ENCODE measurements around the gene PRPF40B. TPM values are rescaled to one million over a fixed set of nuclear protein-coding genes. Genes with fewer than 3 reads are reported as not detected.

PRPF40B gene
- total and polyA plus RNA-seq, 2 of the 13 experiments (the other 11 are each of a cell fraction or from before 2014, with no cell fraction given), result 5.0 to 7.8 TPM

GRCh38 chr12:49622501-49623141 is 740 bp upstream of the PRPF40B start (continued):
- peak; percentile 63; the same call in 1 of the 2 replicates for TF ChIP-seq MLX (CRISPR knock-in tag; IDR thresholded peaks at IDR 0.05)
- TF ChIP-seq ZNF572 (CRISPR knock-in tag; IDR thresholded peaks at IDR 0.05), result 0 out of 2 replicates have a peak, but pooled peaks have one; percentile 48
- no peak for TF ChIP-seq ZNF484 (CRISPR knock-in tag; IDR thresholded peaks at IDR 0.05; ENCODE audit: borderline replicate concordance, low read depth)
- TF ChIP-seq ZGPAT (CRISPR knock-in tag; IDR thresholded peaks at IDR 0.05), result peak; percentile 17; the same call in 1 of the 2 replicates
- TF ChIP-seq NCOA2 (CRISPR knock-in tag; IDR thresholded peaks at IDR 0.05), result peak; percentile 6; the same call in 1 of the 2 replicates
- peak; percentile 45; the same call in 1 of the 2 replicates for TF ChIP-seq PHF8 (CRISPR knock-in tag; IDR thresholded peaks at IDR 0.05)
- peak; percentile 30; the same call in 1 of the 2 replicates for TF ChIP-seq CREM (IDR thresholded peaks at IDR 0.05)
- no peak for TF ChIP-seq CREM (CRISPR knock-in tag; IDR thresholded peaks at IDR 0.05)
- no peak for TF ChIP-seq NR0B2 (CRISPR knock-in tag; IDR thresholded peaks at IDR 0.05)
- 0 out of 2 replicates have a peak, but pooled peaks have one; percentile 48 for TF ChIP-seq THAP9 (CRISPR knock-in tag; IDR thresholded peaks at IDR 0.05; ENCODE audit: borderline replicate concordance)
- TF ChIP-seq AHR (CRISPR knock-in tag; IDR thresholded peaks at IDR 0.05), result peak; percentile 82; the same call in 1 of the 2 replicates
- TF ChIP-seq GLMP (CRISPR knock-in tag; IDR thresholded peaks at IDR 0.05; ENCODE audit: borderline replicate concordance), result no peak
- peak; percentile 60; the same call in 1 of the 2 replicates for TF ChIP-seq ZNF816 (CRISPR knock-in tag; IDR thresholded peaks at IDR 0.05; ENCODE audit: borderline replicate concordance)
- 0 out of 2 replicates have a peak, but pooled peaks have one; percentile 25 for TF ChIP-seq KLF11 (CRISPR knock-in tag; IDR thresholded peaks at IDR 0.05)
- 0 out of 2 replicates have a peak, but pooled peaks have one; percentile 6 for TF ChIP-seq REL (CRISPR knock-in tag; conservative IDR thresholded peaks at IDR 0.05)
- no peak for TF ChIP-seq CERS6 (CRISPR knock-in tag; IDR thresholded peaks at IDR 0.05)
- 0 out of 2 replicates have a peak, but pooled peaks have one; percentile 27 for TF ChIP-seq SNAI1 (CRISPR knock-in tag; IDR thresholded peaks at IDR 0.05; ENCODE audit: borderline replicate concordance)
- TF ChIP-seq CREB3 (CRISPR knock-in tag; IDR thresholded peaks at IDR 0.05), result 0 out of 2 replicates have a peak, but pooled peaks have one; percentile 15
- TF ChIP-seq ZNF570 (CRISPR knock-in tag; IDR thresholded peaks at IDR 0.05; ENCODE audit: borderline replicate concordance), result no peak

Measured in HepG2 (cell line).